ENCODE data around the gene LPO. TPM values are rescaled to one million over a fixed set of nuclear protein-coding genes. Genes with fewer than 3 reads are reported as not detected.
A peak's percentile ranks its signal among the peaks of the same experiment; 100 is the strongest.

LPO gene
- total RNA-seq, 6 donors from 2014 or later = not detected

DNA sequence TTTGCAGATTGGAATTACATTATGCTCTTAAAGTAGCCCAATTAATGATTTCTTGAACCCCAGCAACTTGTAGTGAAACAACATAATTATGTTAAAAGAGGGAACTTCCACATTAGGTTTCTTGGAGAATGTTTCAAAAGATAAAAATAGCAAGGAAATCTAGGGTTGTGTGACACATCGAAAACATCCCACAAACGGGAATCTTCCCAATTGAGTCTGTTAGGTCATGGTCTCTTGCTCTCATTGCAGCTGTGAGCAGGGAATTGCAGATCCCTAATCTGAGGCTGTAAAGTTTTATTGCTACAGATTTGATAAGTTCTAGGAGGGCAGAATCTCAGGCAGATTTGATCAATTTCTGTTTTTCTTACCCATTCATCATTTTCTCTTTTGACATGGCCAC, 6.7 kb upstream of the LPO start:
- Histone ChIP-seq H3K9me3 (no peaks in the 10 kb centered on the region), H3K36me3 (no peaks in the 10 kb centered on the region), H3K4me1 (no peaks in the 10 kb centered on the region), H3K27me3 (no peaks in the 10 kb centered on the region), H3K4me3 (no peak overlapping the region), H3K27ac (no peak overlapping the region)
- no peak for TF ChIP-seq POLR2AphosphoS5 (IDR thresholded peaks at IDR 0.05)
- TF ChIP-seq POLR2A (IDR thresholded peaks at IDR 0.05) = no peak
- TF ChIP-seq EP300 (IDR thresholded peaks at IDR 0.05) = no peak
- TF ChIP-seq, protein P1, sequence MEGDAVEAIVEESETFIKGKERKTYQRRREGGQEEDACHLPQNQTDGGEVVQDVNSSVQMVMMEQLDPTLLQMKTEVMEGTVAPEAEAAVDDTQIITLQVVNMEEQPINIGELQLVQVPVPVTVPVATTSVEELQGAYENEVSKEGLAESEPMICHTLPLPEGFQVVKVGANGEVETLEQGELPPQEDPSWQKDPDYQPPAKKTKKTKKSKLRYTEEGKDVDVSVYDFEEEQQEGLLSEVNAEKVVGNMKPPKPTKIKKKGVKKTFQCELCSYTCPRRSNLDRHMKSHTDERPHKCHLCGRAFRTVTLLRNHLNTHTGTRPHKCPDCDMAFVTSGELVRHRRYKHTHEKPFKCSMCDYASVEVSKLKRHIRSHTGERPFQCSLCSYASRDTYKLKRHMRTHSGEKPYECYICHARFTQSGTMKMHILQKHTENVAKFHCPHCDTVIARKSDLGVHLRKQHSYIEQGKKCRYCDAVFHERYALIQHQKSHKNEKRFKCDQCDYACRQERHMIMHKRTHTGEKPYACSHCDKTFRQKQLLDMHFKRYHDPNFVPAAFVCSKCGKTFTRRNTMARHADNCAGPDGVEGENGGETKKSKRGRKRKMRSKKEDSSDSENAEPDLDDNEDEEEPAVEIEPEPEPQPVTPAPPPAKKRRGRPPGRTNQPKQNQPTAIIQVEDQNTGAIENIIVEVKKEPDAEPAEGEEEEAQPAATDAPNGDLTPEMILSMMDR (IDR thresholded peaks at IDR 0.05) = no peak
- 46 to 59% methylated on average over 2 of the region's 2 CpGs for WGBS, 2 donors
- ATAC-seq (ENCODE audit: low FRiP score in 2 of 2) (no peak), DNase-seq (no peak)

DNA sequence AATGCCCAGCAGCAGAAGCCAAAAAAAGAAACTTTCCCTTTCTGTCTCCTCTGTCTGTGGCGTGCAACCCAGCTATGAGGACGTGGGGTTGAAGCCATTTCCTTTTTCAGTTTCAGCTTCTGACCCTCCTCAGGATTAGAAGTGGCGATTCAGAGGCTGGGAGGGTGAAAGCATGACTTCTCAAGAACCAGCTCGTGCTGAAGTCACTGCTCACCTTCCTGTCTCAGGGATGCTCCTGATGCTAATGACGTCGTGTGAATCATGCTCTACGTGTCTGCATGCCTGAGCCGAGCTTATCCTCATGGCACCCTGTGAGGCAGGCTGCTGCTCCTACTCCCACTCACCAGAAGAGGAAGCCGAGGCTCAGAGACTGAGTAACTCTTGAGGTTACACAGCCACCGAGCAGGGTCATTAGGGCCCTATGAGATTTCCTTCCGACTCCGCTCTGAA, 5.7 kb upstream of the LPO start:
- WGBS, 2 donors = 34 to 53% methylated on average over 9 to 12 of the region's 12 CpGs
- H3K27me3 ChIP-seq = no peaks in the 10 kb centered on the region

DNA sequence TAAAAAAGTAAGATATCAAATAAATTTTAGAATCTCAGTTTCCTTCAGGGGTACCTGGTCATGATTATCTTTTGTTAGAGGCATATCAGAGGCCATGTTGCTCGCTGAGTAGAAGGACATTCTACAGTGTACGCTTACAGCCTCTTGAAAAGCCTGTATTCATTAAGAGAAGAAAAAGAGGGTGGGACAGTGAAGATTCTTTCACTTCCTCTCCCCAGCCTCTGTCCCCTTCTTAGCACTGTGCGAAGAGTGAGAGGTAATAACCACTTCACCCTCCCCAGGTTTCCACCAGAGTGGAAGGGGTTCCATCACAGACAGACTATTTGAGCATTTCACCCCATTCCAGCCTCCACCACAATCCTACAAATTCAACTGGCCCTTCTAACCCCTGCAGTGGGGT, 4.8 kb upstream of the LPO start:
- H3K27me3 ChIP-seq = no peaks in the 10 kb centered on the region
- WGBS, 2 donors = 50 to 64% methylated on average over 3 of the region's 3 CpGs
- no peak for DNase-seq
- TF ChIP-seq, protein P1 (IDR thresholded peaks at IDR 0.05) = no peak
- TF ChIP-seq EP300 (IDR thresholded peaks at IDR 0.05) = no peak
- TF ChIP-seq POLR2A (IDR thresholded peaks at IDR 0.05) = no peak
- no peak for TF ChIP-seq POLR2AphosphoS5 (IDR thresholded peaks at IDR 0.05)
- no peak overlapping the region for H3K27ac ChIP-seq
- no peaks in the 10 kb centered on the region for H3K36me3 ChIP-seq
- H3K4me3 ChIP-seq = no peak overlapping the region
- H3K4me1 ChIP-seq = no peaks in the 10 kb centered on the region
- H3K9me3 ChIP-seq = no peaks in the 10 kb centered on the region
- ATAC-seq (ENCODE audit: low FRiP score in 2 of 2) = peak in 1 of 2 donors; percentile 71

More for the DNA sequence above, 5.7 kb upstream of the LPO start:
- TF ChIP-seq, protein P1 (IDR thresholded peaks at IDR 0.05) = no peak
- TF ChIP-seq POLR2AphosphoS5 (IDR thresholded peaks at IDR 0.05) = no peak
- TF ChIP-seq EP300 (IDR thresholded peaks at IDR 0.05) = no peak
- no peak for TF ChIP-seq POLR2A (IDR thresholded peaks at IDR 0.05)
- no peaks in the 10 kb centered on the region for H3K4me1 ChIP-seq
- H3K36me3 ChIP-seq = no peaks in the 10 kb centered on the region
- DNase-seq = peak in 1 of 2 donors; percentile 50
- no peak overlapping the region for H3K4me3 ChIP-seq
- H3K27ac ChIP-seq = no peak overlapping the region
- no peaks in the 10 kb centered on the region for H3K9me3 ChIP-seq
- ATAC-seq (ENCODE audit: low FRiP score in 2 of 2) = peak; percentile 73 to 86

DNA sequence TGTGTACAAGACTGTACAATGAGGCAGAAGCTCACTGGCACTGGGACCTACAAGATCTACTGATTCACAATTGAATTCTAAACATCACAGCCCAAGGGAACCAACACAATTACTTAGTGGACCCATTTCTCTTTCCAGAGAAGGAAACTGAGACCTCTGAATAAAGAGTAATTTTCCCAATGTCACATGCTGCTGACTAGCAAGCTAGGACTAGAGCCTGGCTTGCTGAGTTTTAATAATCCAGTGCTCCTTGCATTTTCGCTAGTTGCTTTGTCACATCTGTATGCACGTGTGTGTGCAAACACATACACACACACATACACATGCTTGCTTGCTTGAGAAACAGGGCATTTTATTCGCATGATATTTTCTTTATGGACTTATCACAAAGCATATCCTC, 3.9 kb upstream of the LPO start:
- no peaks in the 10 kb centered on the region for H3K27me3 ChIP-seq
- H3K27ac ChIP-seq = no peak overlapping the region
- no peak for DNase-seq
- no peak for ATAC-seq (ENCODE audit: low FRiP score in 2 of 2)
- no peaks in the 10 kb centered on the region for H3K9me3 ChIP-seq
- H3K36me3 ChIP-seq = no peaks in the 10 kb centered on the region
- TF ChIP-seq POLR2AphosphoS5 (IDR thresholded peaks at IDR 0.05) (no peak), EP300 (IDR thresholded peaks at IDR 0.05) (no peak), POLR2A (IDR thresholded peaks at IDR 0.05) (no peak)
- TF ChIP-seq, protein P1 (IDR thresholded peaks at IDR 0.05) = no peak
- no peaks in the 10 kb centered on the region for H3K4me1 ChIP-seq
- WGBS, 2 donors = 83 to 86% methylated on average over 3 of the region's 3 CpGs
- no peak overlapping the region for H3K4me3 ChIP-seq

DNA sequence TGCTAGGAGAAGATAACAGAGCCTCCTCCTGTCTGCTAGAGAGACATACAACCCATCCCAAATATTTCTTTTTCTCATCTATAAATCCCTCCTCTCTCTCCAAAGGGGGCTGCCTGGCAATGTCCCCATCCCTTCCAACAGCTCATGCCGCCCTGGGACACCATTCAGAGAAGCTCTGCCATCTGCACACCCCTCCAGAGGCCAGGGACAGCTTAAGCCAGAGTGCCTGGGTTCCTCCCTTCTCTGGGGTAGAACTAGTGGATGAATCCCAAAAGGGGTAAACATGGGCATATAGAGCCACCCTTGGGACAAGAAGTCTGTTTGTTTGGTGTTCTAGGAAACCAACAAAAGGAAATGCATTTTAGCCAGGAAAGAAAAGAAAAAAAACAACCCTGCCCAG, 2.6 kb upstream of the LPO start:
- ATAC-seq (ENCODE audit: low FRiP score in 2 of 2) (no peak), DNase-seq (no peak)
- Histone ChIP-seq H3K36me3 (no peaks in the 10 kb centered on the region), H3K4me3 (no peak overlapping the region), H3K9me3 (no peaks in the 10 kb centered on the region), H3K27me3 (no peaks in the 10 kb centered on the region), H3K4me1 (no peaks in the 10 kb centered on the region), H3K27ac (no peak overlapping the region)
- 65 to 88% methylated on average over 1 of the region's 1 CpG for WGBS, 2 donors
- TF ChIP-seq POLR2AphosphoS5 (IDR thresholded peaks at IDR 0.05) = no peak
- TF ChIP-seq, protein P1 (IDR thresholded peaks at IDR 0.05) = no peak
- no peak for TF ChIP-seq EP300 (IDR thresholded peaks at IDR 0.05)
- no peak for TF ChIP-seq POLR2A (IDR thresholded peaks at IDR 0.05)
